ENCODE results near the gene SLC2A13. TPM values are rescaled to one million over a fixed set of nuclear protein-coding genes. Genes with fewer than 3 reads are reported as not detected.

Gene SLC2A13
- total RNA-seq, 1 experiment from 2014 or later, result 7.0 TPM

DNA sequence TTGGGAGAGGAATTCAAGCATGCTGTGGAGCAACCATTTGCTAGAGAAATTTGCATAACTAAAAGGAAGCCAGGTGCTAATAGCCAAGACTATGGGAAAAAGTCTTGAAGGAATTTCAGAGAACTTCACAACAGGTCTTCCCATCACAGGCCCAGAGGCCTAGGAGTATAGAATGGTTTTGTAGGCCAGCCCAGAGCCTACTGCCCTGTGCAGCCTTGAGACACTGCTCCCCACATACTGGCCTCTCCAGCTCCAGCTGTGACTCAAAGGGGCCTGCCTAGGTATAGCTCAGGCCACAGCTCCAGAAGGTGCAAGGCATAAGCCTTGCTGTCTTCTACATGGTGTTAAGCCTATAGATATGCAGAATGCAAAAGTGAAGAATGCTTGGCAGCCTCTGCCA, 227.1 kb downstream of the SLC2A13 start:
- Mint-ChIP-seq H3K27me3 (ENCODE audit: low read depth) (peaks cover 4% of the 10 kb centered on the region; the same call in 1 of the 2 replicates), H3K4me3 (no peak overlapping the region), H3K4me1 (peaks cover 14% of the 10 kb centered on the region in 2 experiments), H3K27ac (no peak overlapping the region), H3K9me3 (peaks cover 30 to 38% of the 10 kb centered on the region in 2 experiments), H3K36me3 (ENCODE audit: insufficient read depth in 1 of 3, low read depth in 3 of 3) (peaks cover 25 to 36% (median 34%) of the 10 kb centered on the region in 3 experiments)
- Histone ChIP-seq H3K23ac (ENCODE audit: insufficient read length, low read depth, low read length) (no peak overlapping the region), H3K4me1 (ENCODE audit: insufficient read depth, low read length) (no peaks in the 10 kb centered on the region), H3K27me3 (ENCODE audit: insufficient read depth, low read length) (no peaks in the 10 kb centered on the region), H3K79me2 (ENCODE audit: insufficient read depth, low read length) (no peaks in the 10 kb centered on the region), H3K79me1 (ENCODE audit: insufficient read depth, low read depth, low read length, poor library complexity, severe bottlenecking) (no peaks in the 10 kb centered on the region), H3K4ac (ENCODE audit: low read depth, low read length) (no peak overlapping the region), H2BK20ac (ENCODE audit: low read depth, low read length, poor library complexity, severe bottlenecking) (no peak overlapping the region), H3K27ac (ENCODE audit: insufficient read length, low read depth, low read length) (no peak overlapping the region), H2AFZ (ENCODE audit: low read length) (no peak overlapping the region), H3K18ac (ENCODE audit: insufficient read length, low read depth, low read length) (no peak overlapping the region), H4K20me1 (ENCODE audit: control insufficient read depth, insufficient read depth, insufficient read length) (no peaks in the 10 kb centered on the region), H4K91ac (ENCODE audit: insufficient read length, low read depth, low read length) (no peak overlapping the region), H3K4me2 (ENCODE audit: insufficient read depth, insufficient read length, low read length) (no peak overlapping the region), H3K23me2 (ENCODE audit: insufficient read length, low read depth, low read length, poor library complexity, severe bottlenecking) (no peaks in the 10 kb centered on the region), H2BK120ac (ENCODE audit: low read depth, low read length, poor library complexity, severe bottlenecking) (no peak overlapping the region), H2BK12ac (ENCODE audit: insufficient read length, low read depth, low read length) (no peak overlapping the region), H4K8ac (replicated peaks; ENCODE audit: insufficient read length, low read depth, low read length) (no peak overlapping the region), H2AK5ac (ENCODE audit: insufficient read length, low read length) (no peak overlapping the region), H3K14ac (ENCODE audit: insufficient read depth, low read length) (no peak overlapping the region), H3K9ac (ENCODE audit: extremely low read depth, insufficient read length, low read length) (no peak overlapping the region), H3T11ph (ENCODE audit: low read length) (no peak overlapping the region), H2BK5ac (ENCODE audit: insufficient read length, low read length) (no peak overlapping the region), H2BK15ac (ENCODE audit: low read depth, low read length) (no peak overlapping the region), H3K56ac (ENCODE audit: insufficient read length, low read depth, low read length) (no peak overlapping the region), H3K9me3 (ENCODE audit: control insufficient read depth, low read depth, low read length) (peaks cover 25% of the 10 kb centered on the region), H4K5ac (ENCODE audit: insufficient read length, low read depth, low read length) (no peak overlapping the region)
- TF ChIP-seq, protein P1, sequence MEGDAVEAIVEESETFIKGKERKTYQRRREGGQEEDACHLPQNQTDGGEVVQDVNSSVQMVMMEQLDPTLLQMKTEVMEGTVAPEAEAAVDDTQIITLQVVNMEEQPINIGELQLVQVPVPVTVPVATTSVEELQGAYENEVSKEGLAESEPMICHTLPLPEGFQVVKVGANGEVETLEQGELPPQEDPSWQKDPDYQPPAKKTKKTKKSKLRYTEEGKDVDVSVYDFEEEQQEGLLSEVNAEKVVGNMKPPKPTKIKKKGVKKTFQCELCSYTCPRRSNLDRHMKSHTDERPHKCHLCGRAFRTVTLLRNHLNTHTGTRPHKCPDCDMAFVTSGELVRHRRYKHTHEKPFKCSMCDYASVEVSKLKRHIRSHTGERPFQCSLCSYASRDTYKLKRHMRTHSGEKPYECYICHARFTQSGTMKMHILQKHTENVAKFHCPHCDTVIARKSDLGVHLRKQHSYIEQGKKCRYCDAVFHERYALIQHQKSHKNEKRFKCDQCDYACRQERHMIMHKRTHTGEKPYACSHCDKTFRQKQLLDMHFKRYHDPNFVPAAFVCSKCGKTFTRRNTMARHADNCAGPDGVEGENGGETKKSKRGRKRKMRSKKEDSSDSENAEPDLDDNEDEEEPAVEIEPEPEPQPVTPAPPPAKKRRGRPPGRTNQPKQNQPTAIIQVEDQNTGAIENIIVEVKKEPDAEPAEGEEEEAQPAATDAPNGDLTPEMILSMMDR (conservative IDR thresholded peaks at IDR 0.05), result no peak
- DNase-seq, result no peak
